ENCODE data around the gene STAB1.

STAB1 gene

DNA sequence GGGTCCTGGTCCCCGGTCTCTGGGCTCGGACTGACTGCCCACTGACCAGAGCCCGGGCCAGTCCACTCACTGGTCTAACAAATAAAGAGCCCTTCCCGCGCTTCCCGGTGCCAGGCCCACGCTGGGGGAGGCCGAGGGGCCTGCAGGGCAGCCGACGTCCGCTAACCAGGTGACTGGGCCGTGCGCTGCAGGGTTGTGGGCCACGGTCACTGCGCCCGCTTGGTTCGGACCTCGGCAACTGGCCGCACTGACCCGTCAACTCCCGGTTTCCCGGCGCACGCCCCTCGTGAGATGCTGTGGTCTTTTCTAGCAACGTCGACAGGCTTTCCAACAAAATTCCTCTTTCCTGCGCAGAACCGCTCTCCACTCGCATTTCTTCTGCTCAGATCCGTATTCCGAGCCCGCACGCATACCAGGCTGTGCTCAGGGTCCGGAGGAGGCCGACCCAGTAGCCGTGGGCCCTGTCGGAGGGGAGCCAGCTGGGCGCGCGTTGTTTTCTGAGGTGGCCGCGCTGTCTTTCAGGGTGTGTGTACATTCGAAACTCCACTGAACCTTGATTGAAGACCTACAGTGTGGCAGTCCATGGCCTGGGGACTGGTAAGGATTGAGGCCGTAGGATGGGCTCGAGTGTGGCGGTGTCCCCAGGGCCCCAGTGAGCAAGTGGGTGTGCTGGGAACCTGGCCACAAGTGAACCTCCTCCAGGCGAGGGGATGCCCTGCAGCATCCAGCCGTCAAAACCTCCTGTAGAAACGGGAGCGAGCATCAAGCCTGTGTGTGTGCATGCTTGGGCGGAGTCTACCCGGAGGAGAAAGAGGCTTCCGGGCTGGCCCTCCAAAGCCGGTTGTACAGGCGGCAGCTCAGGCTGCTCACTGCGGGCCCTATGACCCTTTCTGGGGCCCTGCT is 39.4 kb downstream of the STAB1 start:
- no peak for DNase-seq (ENCODE audit: low spot score)

DNA sequence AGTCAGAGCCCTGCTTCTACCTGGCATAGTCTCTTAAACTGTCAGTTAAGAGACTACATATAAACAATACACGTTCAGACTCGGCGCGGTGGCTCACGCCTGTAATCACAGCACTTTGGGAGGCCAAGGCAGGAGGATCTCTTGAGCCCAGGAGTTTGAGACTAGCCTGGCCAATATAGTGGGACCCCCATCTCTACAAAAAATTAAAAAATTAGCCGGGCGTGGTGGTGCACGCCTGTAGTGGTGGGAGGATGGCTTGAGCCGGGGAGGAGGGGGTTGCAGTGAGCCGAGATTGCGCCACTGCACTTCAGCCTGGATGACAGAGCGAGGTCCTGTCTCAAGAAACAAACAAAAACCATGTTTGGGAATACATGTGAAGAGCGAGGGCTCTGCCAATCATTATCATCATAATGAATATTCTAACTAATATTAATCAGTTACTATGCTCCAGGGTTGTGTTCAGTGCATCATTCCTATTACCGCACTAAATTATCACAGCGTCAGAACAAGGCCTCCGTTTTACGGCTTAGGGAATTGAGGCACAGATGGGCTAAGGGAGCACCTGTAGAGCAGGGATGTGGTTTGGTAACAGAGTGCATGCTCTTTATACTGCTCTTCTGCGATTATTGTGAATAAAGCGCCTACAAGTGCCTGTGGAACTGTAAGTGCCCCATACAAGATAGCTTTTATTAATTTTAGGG is 40.4 kb downstream of the STAB1 start:
- no peak for DNase-seq (ENCODE audit: low spot score)

DNA sequence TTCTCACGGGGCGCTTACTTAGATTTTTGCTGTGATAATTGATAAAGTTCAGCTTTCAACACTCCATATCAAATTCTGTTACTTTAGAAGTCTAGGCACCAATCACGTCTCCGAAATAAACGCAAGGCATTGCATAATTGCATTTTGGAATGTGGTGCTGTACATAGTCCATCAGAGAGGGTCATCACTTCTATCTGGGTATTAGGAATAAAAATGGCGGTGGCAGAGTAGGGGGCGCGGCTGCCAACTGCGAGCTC is 40.9 kb downstream of the STAB1 start:
- DNase-seq (ENCODE audit: low spot score), result no peak

DNA sequence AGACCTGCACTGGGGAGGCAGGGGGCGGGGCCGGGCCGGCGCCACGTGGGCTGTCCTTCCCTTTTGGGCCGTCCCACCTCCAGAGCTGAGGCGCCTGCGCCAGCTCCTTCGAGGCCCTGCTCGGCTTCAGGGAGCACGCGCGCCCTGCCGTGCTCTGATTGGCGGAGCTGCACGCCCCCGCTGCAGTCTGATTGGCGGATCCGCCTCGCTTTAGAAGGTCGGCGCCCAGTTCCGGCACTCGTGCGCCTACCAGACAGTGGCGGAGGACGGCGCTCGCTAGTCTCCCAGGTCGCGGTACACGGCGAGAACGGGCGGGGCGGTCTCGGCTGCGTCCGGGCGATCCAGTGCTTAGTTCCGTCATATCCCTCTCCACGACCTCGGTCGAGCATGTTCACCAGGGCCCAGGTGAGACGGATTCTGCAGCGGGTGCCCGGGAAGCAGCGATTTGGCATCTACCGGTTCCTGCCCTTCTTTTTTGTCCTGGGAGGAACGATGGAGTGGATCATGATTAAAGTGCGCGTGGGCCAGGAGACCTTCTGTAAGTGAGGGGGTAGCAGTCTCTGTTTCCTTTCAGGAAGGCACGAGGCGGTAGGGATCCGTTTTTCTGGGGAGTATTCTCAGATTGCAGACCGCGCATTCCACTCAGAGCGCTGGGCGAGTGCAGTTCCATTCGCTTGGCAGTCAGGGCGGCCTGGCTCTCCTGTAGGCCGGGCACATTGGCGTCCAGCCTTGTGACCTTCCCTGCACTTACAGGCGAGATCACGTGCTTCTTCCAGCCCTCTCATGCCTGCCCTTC is 41.4 kb downstream of the STAB1 start, which contains the start of gene UQCC5:
Gene UQCC5, plus strand, starts transcription at position 237 of the 796 bp plus-strand sequence. Its CDS starts 151 bp downstream, at position 388.
- DNase-seq (ENCODE audit: low spot score), result peak; percentile 92

DNA sequence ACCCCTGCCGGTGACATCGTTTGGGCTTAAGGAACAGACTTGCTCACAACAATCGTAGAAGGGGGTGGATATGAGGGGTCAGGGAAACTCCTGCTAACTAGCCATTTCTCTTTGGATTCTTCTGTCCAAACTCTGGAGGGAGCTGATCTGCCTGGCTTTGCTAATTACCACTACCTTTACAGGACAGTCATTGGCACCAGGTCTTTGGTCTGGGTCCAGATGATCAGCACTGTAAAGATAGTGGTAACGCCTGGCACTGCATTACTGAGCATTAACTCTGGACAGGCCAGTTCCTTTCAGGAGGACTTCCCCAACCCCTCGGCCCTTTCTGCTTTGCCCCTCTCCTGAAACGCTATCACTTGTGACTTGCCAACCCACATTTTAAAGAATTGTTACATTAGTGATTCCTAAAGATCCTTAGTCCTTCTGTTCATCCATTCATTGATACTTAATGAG is 42.1 kb downstream of the STAB1 start:
- no peak for DNase-seq (ENCODE audit: low spot score)

DNA sequence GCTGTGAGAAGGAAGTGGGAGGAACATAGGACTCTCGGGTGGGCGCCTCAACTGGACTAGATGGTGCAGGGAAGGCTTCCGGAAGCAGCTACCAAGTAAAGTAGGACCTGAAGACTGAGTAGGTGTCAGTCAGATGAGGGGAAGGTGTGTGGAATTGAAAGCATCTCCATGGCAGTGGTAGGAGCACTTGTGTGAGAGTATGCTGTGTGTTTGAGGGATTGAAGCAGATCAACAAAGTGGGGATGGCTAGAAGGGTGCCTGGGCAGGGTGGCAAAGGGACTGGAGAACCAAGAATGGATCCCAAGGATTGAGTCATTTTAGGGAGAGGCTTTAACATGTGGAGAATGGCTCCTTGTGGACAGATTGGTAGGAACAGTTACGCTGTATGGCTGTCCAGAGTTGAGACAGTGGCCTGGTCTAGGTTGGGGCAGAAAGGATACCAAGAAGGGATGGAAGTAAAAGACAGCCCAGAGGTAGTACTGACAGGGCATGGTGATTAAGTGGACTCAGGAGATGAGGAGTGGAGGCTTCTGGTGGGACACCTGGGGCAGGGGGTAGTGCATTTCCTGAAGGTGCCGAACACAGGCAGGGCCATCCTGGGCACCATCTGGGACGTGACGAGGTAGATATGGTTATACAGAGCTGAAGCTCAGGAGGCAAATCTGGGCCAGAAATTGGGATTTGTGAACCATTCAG is 42.7 kb downstream of the STAB1 start:
- no peak for DNase-seq (ENCODE audit: low spot score)

DNA sequence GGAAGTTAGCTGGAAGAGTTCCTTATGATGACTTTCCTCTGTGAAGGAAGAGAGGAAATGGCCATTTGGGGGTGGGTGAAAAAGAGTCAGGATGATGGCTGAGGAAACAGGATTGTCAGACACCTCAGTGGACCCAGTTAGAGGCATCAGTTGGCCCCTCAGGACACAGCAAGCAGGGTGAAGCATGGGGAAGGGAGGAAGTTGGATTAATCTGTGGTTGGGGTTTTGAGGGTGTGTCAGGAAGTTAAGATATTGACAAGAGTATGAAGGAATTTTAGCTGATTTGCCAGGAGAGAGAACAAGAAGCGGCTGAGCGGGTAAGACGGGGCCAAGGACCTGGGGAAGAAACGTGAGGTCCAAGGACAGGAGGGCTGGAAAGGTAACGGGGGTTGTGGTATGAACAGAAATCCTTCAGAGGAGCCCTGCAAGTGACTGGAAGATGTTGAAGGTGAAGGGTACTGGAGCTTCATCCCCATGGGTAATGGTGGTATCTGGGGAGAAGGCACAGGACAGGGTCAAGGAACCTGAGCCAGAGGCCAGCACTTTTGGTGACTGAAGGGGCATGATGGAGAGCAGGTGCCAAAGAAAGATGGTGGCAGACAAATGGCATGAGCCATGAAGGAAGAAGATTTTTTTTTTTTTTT is 44.0 kb downstream of the STAB1 start:
- DNase-seq (ENCODE audit: low spot score), result no peak

DNA sequence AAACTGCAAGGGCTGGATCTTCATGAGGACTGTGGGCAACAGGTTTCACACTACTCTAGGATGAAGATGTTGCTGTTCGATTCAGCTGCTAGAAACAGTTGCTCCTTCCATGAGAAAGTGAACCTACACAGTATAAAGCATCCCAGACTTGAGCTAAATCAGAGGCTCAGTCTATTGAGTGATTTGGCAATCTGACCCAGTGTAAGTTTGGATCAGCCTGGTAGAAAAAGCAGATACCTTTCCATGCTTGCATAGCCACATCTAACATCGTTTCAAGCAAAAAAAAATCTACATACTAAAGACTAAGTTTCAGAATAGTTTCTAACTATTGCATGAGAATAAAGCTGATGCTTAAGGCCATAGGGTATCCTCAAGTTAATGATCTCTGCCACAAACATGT is 45.9 kb downstream of the STAB1 start:
- no peak for DNase-seq (ENCODE audit: low spot score)

DNA sequence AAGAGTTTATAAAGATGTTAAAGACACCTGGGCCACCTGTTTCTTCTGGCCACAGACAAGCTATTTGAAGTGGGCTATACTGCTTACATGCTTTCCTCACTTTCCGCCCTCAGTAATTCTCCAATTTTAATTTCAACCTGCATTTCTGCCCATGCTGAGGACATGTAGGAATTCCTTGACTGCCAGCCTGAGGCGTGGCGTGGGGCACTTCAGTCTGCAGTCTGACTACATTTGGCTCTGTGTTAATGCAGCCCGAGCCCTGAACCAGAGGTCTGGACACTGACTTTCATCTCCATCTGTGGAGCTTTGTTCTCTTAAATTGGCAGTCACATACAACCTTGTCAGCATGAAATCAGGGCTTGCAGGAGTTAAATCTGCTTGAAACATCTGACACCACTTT is 49.8 kb downstream of the STAB1 start:
- DNase-seq (ENCODE audit: low spot score), result no peak

DNA sequence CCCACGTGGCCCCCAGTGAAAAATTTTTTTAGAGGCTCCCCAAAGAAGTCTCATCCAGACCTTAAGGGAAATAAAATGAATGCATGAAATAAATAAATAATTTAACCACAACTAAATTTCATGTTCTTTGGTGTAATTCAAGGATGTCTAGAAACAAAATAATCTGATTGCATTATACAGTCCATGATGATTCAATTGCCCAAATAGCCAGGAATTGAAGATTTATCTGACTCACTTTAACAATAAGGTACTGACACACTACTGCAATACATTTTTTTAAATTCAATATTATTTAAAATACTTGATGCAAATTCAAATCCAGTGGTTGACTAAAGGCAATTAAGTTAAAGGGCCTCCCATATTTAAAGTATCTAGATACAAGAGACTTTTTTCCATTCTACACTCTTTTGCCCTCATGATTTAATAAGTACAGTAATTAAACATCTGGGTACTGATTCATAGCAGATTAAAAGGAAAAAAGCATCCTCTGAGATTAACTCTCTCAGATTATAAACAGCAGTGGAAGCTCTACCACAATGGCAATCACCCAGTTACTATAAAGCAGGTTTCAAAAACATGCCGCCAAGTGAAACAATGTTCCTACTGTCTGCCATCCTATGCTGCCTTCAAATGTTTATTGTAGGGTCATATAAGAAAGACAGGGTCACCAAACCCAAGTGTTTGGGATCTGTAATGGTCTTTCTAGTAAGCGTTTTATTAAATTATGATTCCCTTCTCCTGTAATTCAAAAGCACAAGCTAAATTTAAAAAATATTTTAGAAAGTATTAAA is 51.2 kb downstream of the STAB1 start:
- no peak for DNase-seq (ENCODE audit: low spot score)

DNA sequence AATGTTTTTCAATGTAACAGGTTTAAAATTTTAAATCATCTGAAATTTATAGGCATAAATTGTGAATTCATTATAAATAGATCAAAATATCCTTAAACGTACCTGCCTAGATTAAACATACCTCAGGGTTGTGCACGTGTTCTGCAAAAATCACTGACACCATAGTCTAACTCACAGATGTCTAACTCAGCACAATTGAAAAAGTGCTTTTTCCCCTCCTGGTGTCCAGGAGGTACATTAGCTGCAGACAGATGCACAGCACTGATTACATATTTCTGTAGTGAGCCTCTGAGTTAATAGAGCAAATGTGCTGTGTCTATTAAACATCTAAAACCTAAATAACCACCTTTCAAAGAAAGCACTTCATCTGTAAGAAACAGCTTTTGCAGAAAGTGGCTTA is 52.0 kb downstream of the STAB1 start:
- DNase-seq (ENCODE audit: low spot score), result no peak

DNA sequence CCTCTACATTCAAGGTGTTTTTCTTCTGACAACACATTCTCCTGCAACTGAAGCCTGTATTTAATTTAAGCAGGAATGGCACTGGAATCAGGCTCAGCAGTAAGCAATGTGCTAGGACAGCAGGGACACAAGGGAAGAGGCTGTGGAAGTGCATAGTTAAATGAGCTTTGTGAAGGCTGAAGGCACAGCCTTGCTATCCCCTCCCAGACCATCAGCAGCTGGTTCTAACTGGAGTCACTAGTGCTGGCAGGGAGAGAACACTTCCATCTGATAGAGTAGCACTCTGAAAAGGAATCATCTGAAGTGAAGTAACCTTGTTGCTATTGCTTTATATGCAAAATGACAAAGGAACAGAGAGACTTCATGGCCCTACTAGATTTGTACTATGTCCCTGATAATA is 56.0 kb downstream of the STAB1 start:
- DNase-seq (ENCODE audit: low spot score), result no peak

DNA sequence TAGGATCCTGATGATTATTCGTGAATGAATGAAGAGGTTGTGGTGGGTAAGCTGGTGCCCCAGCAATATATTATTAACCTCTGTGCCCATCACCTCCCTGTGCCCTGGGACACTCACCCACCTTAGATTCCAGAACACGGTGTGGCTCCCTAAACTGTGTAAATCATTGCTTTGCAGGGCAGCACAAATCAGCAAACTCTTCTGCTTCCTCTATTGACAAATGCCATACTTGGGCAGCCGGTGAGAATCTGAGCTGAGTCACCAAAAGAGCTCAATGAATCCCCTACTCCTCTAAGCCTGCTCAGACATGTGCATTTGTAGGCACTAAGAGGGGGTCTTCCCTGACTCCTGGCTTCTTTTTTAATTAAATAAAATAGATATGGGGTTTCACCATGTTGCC is 57.0 kb downstream of the STAB1 start:
- DNase-seq (ENCODE audit: low spot score), result no peak

DNA sequence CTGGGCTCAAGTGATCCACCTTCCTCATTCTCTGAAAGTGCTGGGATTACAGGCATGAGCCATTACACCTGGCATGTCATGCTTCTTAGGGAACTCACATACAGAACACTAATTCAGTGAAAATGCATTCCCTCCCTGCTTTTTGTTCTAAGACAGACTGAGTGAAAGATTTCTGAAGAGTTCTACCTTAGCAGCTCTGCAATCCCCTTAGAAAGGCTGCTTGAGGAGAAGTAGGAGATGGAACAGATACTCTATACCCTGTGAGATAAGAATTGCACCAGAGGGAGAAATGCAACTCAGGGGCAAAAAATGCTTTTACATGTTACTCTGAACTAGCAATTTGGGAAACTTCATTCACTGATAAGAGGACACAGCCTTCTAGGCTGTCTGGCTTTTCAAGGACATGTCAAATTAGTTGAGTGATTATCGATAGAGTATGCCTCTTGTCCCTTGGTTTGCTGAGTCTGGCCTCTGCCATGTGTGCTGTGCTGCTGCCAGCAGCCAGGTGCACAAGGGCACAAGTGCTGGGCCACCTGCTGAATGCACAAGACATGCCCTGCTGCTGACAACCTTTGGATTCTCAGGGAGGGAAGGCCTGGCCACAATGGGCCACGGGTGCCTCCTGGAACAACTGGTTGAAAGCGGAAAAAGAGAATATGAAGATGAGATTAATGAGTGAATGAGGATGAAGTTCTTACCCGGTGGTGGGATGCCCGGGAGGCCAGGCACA is 59.1 kb downstream of the STAB1 start:
- no peak for DNase-seq (ENCODE audit: low spot score)

DNA sequence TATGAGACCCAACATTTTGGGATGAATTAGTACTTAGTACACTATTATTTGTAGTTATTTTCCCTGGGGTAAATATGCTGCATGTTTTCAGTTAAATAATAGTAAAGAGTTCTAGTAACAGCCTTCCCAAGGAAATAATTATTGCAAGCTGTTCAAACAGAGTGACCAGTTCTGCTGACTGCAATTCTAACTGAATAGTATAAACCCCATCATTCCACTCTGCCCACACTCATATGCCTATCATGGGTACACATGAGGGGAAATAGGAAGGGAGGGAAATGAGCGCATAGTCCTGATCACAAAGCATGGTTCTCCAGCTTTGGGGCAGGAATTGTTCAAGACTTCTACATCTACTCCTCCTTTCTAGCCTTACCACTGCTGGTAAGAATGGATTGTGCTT is 59.9 kb downstream of the STAB1 start:
- no peak for DNase-seq (ENCODE audit: low spot score)

DNA sequence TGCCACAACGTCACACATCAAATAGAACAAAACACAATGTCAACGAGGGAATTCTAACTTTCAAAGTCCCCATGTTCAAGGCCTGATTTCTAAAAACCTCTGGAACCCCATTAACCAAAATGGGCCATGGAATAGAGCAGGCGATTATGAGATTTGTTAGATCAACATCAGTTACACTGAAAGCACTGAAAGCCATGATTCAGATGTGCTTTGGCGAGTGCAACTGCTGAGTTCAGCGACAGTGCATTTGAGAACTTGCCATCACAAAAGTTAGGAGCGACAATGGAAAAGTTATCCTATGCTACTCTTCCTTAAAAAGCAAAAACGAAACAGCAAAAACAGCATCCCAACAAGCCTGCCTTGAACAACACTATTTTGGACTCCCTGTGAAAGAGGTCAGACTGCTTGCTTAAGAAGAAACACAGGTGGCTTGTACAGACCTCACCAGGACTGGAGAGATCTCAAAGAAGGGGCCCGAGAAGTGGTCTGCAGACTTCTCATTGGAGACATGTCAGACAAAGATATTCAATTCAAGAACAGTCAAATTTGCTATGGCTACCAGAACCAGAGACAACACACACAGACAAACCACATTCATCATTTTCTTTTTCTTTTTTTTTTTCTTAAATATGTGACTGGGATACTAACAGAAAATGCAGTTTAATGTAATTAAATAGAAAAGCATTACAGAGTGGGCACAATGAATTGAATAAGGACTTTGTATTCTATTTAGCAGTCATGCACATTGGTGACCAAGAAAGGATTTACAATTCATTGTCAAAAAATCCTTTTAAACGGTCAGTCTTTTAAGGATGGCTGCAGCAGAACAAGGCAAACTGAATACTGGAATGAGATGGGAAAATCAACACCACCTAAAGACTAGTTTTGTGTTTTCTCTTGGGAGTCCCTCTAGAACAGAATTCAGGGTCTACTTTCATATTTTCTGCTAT is 62.1 kb downstream of the STAB1 start:
- no peak for DNase-seq (ENCODE audit: low spot score)

DNA sequence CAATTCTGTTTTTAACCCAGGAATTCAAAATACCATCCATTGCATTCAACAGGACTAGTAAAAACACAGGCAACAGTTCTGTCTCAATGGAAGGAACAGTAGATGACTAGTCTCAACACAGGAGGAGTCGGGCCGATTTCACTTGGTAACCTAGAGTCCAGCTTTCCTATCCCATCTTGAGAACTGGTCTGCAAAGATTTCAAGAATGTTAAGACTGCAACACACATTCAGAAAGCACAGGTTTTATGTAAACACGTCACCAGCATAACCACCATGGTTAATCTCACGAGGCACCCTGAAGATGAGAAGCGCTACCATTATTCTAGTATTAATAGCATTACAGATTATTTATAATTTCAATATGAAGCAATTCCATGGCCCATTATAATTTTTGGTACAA is 63.3 kb downstream of the STAB1 start:
- no peak for DNase-seq (ENCODE audit: low spot score)

DNA sequence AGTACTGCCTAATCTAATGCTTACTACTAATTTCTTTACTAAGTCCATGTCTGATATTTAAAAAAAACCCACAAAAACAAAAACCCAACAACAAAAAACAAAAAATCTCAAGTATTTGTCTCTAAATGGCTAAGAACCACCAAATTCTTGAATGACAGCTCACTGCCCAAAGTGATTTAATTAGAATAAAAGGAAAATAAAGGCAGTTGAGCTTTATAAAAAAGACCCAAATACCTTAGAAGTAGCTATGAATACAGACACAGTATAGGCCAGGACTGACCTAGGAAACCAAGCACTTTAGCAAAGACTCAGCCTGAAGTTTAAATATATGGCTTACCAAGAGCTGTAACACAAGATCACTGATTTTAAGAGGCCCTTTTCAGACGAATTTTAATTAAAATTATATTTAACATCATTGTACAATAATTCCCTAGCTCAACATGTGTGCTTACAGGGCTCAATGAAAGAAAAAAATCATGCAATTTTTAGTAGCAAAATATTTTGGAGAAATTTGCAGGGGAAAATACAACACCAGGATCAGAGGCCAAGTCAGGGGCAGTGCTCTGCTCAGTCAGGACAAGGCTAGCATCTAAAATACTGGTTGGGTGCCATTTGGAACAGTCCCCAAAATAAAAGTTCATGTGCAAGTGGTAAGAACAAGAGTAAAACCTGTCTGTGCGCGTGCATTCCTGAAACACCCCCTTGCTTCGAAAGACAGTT is 66.0 kb downstream of the STAB1 start:
- DNase-seq (ENCODE audit: low spot score), result no peak

All from HuH-7.5 (cell line).